K562 (cell line): ENCODE data around the gene ARL10. TPM values are rescaled to one million over a fixed set of nuclear protein-coding genes. Genes with fewer than 3 reads are reported as not detected.

Experiments used
- CCNT2 ChIP-seq: IDR thresholded peaks from 2 replicates; pipeline ENCODE4 v1.6.1; 2011; ENCODE audit warnings: borderline replicate concordance, low read depth, mild to moderate bottlenecking, moderate library complexity, mixed read lengths, low read length; ENCODE audit not compliant: insufficient read length; ENCODE audit errors: extremely low read depth
- E2F3 ChIP-seq: fragments of 250-450 bp; sonication (Bioruptor Pico); IDR thresholded peaks from 2 replicates; pipeline ENCODE4 v1.4.0; 2020; ENCODE audit warnings: mild to moderate bottlenecking
- ETV5 ChIP-seq: sonication (generic); formaldehyde crosslinking; IDR thresholded peaks from 2 replicates; pipeline ENCODE4 v1.4.0; 2020; ENCODE audit warnings: low read depth, mild to moderate bottlenecking, missing genetic modification reagents
- FIP1L1 ChIP-seq: fragments of 200-400 bp; formaldehyde crosslinking; IDR thresholded peaks from 2 replicates; pipeline ENCODE4 v1.6.1; 2018; ENCODE audit warnings: mild to moderate bottlenecking, low read depth, low read length; ENCODE audit not compliant: poor library complexity, severe bottlenecking
- KDM4B ChIP-seq, 2 experiments: fragments of 450-650 bp in 1 of 2; sonication (generic) in 1 of 2; IDR thresholded peaks; 2 replicates each; pipeline ENCODE4 v1.6.1; 2016 to 2017; ENCODE audit warnings: borderline replicate concordance in 2 of 2, antibody characterized with exemption in 1 of 2, low read depth in 1 of 2, mild to moderate bottlenecking in 1 of 2
- MBD1 ChIP-seq: fragments of 250-450 bp; sonication (Bioruptor Pico); IDR thresholded peaks from 2 replicates; pipeline ENCODE4 v1.8.0; 2022; ENCODE audit warnings: inconsistent platforms
- PHF20 ChIP-seq: fragments of 450-650 bp; IDR thresholded peaks from 2 replicates; pipeline ENCODE4 v1.6.1; 2018; ENCODE audit not compliant: partially characterized antibody
- PKNOX1 ChIP-seq: fragments of 450-650 bp; IDR thresholded peaks from 2 replicates; pipeline ENCODE4 v1.6.1; 2016
- RBM25 ChIP-seq: fragments of 200-400 bp; formaldehyde crosslinking; IDR thresholded peaks from 2 replicates; pipeline ENCODE4 v1.6.1; 2018; ENCODE audit warnings: low read length, low read depth, moderate library complexity; ENCODE audit not compliant: severe bottlenecking
- TRIM25 ChIP-seq: fragments of 450-650 bp; IDR thresholded peaks from 2 replicates; pipeline ENCODE4 v1.7.0; 2016; ENCODE audit warnings: borderline replicate concordance
- U2AF1 ChIP-seq: fragments of 200-400 bp; formaldehyde crosslinking; optimal IDR thresholded peaks from 2 replicates; pipeline ENCODE3; 2017; ENCODE audit warnings: mild to moderate bottlenecking, low read depth, low read length, moderate library complexity
- ZMIZ1 ChIP-seq, 2 experiments: fragments of 150-350 bp in 1 of 2; IDR thresholded peaks; 2 replicates each; pipeline ENCODE4 v1.6.1; 2012 to 2016; ENCODE audit warnings: low read depth in 2 of 2, low read length in 2 of 2, mild to moderate bottlenecking in 1 of 2, moderate library complexity in 1 of 2
- ZNF133 ChIP-seq: fragments of 250-450 bp; sonication (Bioruptor Pico); IDR thresholded peaks from 2 replicates; pipeline ENCODE4 v1.4.0; 2020; ENCODE audit warnings: mild to moderate bottlenecking
- ZNF134 ChIP-seq: fragments of 250-450 bp; sonication (Bioruptor Pico); conservative IDR thresholded peaks from 2 replicates; pipeline ENCODE4 v1.4.0; 2020
- ZNF717 ChIP-seq: fragments of 250-450 bp; sonication (Bioruptor Pico); IDR thresholded peaks from 2 replicates; pipeline ENCODE4 v1.5.0; 2021
- ZNF740 ChIP-seq, 3 experiments: fragments of 200-800 bp in 1 of 3; sonication (Bioruptor generic) in 1 of 3; sonication (generic) in 1 of 3; formaldehyde crosslinking in 1 of 3; IDR thresholded peaks; 2 replicates each; pipeline versions ENCODE4 v1.6.1 to v1.8.0; 2016 to 2022; ENCODE audit warnings: mild to moderate bottlenecking in 2 of 3, missing compliant biosample characterization in 2 of 3, missing genetic modification characterization in 2 of 3, missing genetic modification reagents in 1 of 3
- polyA plus RNA-seq, 8 experiments: library from polyadenylated mRNA; depleted of rRNA in 4 of 8; stranded (reverse) in 5 of 8; unstranded in 3 of 8; fragments of >200 nt; fragmentation: Nextera tagmentation in 2 of 8; fragmentation: Illumina TruSeq in 1 of 8; extraction: Ambion mirVana in 2 of 8; extraction: Trizol in 1 of 8; gene quantifications; 2 replicates each; pipeline versions ENCODE4 v1.2.1 to v1.2.3, GENCODE V29; 2011 to 2014; ENCODE audit warnings: inconsistent platforms in 1 of 8, missing spikeins in 1 of 8
- total RNA-seq, 7 experiments: library from RNA; depleted of rRNA in 6 of 7; stranded (reverse); fragments of >200 nt in 6 of 7; fragmentation: Illumina TruSeq in 2 of 7; extraction: Trizol in 2 of 7; gene quantifications; 2 replicates each; pipeline versions ENCODE4 v1.2.1 to v1.2.3, GENCODE V29; 2011 to 2021; ENCODE audit warnings: low replicate concordance in 1 of 7

Gene ARL10
- total and polyA plus RNA-seq, 9 of the 15 experiments (the other 6 are each of a cell fraction or from before 2014, with no cell fraction given): under 0.01 to 0.40 (median 0.34) TPM; not detected in 3

- TF ChIP-seq ZMIZ1 (IDR thresholded peaks at IDR 0.05; ENCODE audit: low read depth in 2 of 2, low read length in 2 of 2): no peak
- TF ChIP-seq FIP1L1: no peak
- TF ChIP-seq CCNT2: peak; percentile 82
- no peak for TF ChIP-seq TRIM25
- peak; percentile 68 for TF ChIP-seq RBM25
- no peak for TF ChIP-seq ZNF717
- TF ChIP-seq ZNF134: no peak
- TF ChIP-seq U2AF1: no peak
- TF ChIP-seq PHF20: peak; percentile 32
- TF ChIP-seq MBD1 (CRISPR knock-in tag): no peak
- TF ChIP-seq ZNF740 (CRISPR knock-in tag; IDR thresholded peaks at IDR 0.05): peak; percentile 75; the same call in 1 of the 2 replicates
- TF ChIP-seq ZNF740 (tag; IDR thresholded peaks at IDR 0.05): no peak
- no peak for TF ChIP-seq KDM4B (IDR thresholded peaks at IDR 0.05; ENCODE audit: borderline replicate concordance in 2 of 2, low read depth in 1 of 2)
- no peak for TF ChIP-seq ETV5
- no peak for TF ChIP-seq ZNF133
- peak; percentile 79 for TF ChIP-seq E2F3 (CRISPR knock-in tag)
- TF ChIP-seq PKNOX1: no peak
These were observed 51.0 kb downstream of the ARL10 start, which contains the start of gene CLTB (continued) for GRCh38 chr5:176415952-176416924.
